Daoy (cell line): Measurements from ENCODE around the gene NDUFB11. TPM values are rescaled to one million over a fixed set of nuclear protein-coding genes. Genes with fewer than 3 reads are reported as not detected.

ENCODE experiments used
- DNase-seq: peaks from one replicate; pipeline ENCODE4 v3.0.0-alpha.2; 2015; ENCODE audit warnings: low read depth
- total RNA-seq: library from RNA; depleted of rRNA; stranded (reverse); fragments of >200 nt; shearing (Covaris generic); gene quantifications from 2 replicates; pipeline ENCODE4 v1.2.3, GENCODE V29; 2014

The NDUFB11 gene
- total RNA-seq, 1 experiment from 2014 or later, result 91.7 TPM

GRCh38 chrX:47174846-47175587 lies 30.5 kb upstream of the NDUFB11 start:
- DNase-seq, result no peak

- no peak for DNase-seq
These were observed 29.9 kb upstream of the NDUFB11 start for GRCh38 chrX:47174376-47174775.

DNA sequence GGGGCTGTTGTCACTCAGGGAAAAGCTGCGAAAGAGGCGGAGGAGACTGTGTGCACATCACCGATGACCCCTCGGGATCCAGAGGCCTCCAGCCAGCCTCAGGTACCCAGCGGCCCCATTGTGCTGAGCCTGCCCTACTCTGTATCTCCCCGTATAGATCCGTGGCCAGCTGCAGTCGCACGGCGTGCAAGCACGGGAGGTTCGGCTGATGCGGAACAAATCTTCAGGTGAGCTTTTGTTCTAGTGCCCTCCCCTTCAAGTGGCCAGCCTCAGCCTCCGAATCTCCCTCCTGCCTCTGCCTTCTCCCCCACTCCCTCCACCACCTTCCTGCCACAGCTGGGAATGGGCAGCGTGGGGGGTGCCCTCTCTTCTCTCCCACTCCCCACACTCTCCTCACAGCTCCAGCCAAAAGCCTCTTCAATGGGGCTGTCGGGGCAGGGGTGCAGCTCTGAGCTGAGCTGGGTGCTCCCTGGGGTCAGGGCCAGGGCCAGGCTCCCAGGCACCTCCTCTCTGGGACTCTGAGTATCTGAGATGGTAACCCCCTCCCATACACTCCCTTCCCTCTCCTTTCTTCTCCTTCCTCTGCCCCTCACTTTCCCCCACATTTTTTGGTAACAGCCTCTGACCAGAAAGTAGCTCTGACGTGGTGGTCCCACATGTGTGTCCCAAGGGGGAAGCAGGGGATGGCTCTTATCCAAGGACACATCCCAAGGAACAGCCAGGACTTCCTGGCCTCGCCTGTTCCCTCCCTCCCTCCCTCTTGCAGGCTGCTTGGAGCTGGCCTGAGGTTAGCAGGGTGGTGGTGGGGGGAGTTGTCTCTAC lies 28.7 kb upstream of the NDUFB11 start:
- DNase-seq, result no peak

DNA sequence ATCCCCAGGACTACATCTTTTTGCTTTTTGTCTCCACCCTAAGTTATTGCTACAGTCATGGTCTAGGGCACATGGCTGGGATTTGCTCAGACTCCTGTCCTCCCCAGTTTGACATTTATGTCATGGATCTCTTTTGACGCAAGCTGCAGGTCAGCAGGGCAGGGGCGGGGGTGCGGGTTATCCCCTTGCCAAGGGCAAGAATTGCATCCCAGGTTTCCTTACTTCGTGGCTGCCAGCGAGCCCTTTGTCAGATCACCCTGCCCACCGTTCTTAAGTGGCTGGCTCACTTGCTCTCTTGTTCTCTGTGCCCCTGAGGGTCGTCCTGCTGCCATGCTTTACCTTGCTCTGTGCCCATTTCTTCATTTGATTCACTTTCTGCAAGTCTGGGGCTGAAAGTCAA lies 28.0 kb upstream of the NDUFB11 start:
- DNase-seq, result no peak

GRCh38 chrX:47171996-47172395 lies 27.5 kb upstream of the NDUFB11 start:
- no peak for DNase-seq

DNA sequence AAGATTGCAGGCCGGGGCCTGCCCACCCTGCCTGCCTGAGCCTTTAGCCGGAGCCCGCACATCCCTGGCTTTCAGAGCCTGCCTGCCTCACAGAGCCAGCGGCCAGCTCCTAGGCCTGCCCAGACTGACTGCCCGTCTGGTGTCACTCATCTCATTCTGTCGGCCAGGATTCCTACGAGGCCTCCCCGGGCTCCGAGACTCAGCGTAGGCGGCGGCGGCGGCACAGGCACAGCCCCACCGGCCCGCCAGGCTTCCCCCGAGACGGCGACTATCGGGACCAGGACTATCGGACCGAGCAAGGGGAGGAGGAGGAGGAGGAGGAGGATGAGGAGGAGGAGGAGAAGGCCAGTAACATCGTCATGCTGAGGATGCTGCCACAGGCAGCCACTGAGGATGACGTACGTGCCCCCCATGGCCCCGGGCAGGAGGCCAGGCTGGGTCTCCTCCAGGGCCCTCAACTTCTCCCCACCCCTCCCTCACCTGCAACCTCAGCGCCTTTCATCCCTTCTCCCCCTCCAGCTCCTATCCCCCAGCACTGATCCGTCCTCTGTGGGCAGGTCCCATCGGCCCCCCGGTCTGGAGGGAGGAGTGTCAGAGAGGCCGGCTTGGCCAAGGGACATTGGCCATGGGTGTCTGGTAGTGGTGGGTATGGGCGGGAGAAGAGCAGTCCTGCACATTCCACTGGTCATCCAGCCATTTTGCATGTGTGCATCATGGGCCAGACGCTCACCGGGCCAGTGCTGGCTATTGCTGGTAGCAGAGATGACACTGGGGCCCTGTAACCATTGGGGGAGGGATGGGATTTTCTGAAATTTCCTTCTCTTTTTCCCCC lies 26.6 kb upstream of the NDUFB11 start:
- DNase-seq, result no peak

DNA sequence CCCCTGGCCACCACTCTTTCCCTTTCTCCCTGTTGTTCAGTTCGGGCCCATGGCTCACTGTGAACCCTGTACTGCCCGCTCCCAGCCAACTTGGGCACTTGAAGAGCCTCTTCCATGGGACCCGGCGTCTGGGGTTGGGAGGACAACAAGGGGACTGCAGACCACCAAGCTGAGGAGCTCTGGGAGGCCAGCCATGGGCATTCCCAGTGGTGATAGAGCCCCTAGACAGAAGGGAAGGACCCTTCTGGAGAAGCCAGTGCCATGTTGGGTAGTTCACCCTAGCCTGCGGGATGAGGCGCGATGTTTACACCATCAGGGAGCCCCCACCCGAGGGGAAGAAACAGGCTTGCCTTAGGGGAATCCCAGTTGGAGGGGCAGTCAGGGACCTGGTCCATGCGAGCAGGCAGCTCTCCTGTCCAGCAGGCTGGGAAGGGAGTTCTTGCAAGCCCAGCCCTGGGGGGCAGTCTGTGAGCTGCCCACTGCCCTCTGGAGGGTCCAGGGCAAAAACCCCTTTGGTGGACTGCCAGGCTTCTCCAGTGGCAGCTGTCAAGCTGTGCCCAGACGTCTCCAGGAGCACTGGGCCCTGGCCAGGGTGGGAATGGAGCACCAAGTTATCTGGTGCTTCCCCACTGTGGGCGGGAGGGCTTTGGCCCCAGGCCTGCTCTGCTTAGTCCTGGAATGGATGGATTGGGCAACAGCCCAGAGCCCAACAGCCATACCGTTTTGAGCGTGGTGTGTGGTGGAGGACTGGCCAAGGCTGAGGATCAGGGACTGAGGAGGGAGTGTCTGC lies 25.4 kb upstream of the NDUFB11 start:
- no peak for DNase-seq

GRCh38 chrX:47169273-47169672 lies 24.8 kb upstream of the NDUFB11 start:
- no peak for DNase-seq

DNA sequence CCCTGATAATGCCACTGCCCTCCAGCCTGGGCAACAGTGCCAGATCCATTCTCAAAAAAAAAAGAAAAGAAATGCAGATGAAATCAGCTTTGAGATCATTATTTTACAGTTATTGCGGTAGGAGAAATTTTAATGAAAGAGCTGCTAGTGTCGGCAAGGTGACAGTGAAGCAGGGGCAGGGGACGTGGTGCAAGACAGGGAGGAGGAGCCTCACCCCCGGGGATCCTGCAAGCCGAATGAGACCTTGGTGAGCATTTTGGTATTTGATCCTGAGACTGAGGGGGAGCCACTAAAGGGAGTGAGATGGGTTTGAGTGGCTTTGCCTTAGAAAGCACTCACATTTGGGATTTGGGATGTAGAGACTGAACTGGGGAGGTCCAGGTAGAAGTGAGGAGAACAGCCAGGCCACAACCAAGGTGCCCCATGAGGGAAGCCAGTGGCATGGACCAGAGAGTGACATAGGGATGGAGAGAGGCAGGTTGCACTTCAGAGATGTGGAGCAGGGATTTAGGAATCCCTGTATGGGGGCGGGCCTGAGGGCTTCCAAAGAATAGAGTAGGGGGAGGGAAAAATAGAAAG lies 24.1 kb upstream of the NDUFB11 start:
- DNase-seq, result no peak

GRCh38 chrX:47166126-47166525 lies 21.6 kb upstream of the NDUFB11 start:
- no peak for DNase-seq

DNA sequence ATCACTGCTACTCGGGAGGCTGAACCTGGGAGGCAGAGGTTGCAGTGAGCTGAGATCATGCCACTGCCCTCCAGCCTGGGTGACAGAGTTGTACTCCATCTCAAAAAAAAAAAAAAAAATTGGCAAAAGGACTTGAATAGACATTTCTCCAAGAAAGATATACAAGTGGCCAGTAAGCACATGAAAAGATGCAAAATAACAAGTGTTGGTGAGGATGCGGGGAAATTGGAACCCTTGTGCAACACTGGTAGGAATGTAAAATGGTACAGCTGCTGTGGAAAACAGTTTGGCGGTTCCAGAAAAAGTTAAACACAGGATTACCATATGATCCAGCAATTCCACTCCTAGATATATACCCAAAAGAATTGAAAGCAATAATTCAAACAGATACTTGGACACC lies 19.9 kb upstream of the NDUFB11 start:
- no peak for DNase-seq

DNA sequence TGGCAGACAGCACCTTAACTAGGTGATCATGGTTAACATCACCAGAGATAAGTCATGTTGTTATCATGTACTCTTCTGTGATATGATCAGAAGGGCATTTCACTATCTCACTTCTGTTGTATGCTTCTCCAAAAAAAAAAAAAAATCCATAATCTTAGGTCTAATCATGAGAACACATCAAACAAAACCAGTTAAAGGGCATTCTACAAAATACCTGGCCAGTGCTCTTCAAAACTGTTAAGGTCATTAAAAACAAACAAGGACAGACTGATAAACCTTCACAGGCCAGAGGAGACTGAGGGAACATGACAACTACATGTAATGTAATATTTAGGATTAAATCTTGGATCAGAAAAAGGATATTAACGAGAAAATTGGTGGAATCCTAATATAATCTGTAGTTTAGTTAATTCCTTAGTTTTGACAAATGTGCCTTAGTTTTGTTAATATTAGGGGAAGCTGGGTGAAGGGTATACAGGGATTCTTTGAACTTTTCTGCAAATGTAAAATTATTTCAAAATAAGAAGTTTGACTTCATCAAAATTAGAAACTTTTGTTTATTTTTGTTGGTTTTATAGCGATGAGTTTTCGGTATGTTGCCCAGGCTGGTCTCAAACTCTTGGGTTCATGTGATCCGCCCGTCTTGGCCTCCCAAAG lies 18.6 kb upstream of the NDUFB11 start:
- DNase-seq, result no peak

GRCh38 chrX:47160781-47161180 lies 16.3 kb upstream of the NDUFB11 start:
- DNase-seq, result no peak

- DNase-seq, result no peak
These were observed 14.3 kb upstream of the NDUFB11 start for GRCh38 chrX:47158781-47159180.

DNA sequence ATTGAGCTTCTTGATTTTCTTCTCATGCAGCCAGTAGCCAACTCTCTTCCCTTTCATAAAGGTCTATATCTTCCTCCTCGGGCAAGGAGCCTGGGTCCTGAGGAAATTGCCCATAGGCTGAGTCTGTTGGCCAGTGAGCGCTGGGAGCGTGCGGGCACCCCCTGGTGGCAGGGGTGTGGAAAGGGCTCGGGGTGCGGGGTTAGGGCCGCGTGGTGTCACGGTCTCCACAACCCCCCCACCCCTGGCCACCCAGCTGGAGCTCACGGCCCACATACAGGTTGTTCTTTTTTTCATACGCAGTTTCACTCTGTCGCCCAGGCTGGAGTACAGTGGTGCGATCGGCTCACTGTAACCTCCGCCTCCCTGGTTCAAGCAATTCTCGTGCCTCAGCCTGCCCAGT lies 13.6 kb upstream of the NDUFB11 start:
- DNase-seq, result no peak

DNA sequence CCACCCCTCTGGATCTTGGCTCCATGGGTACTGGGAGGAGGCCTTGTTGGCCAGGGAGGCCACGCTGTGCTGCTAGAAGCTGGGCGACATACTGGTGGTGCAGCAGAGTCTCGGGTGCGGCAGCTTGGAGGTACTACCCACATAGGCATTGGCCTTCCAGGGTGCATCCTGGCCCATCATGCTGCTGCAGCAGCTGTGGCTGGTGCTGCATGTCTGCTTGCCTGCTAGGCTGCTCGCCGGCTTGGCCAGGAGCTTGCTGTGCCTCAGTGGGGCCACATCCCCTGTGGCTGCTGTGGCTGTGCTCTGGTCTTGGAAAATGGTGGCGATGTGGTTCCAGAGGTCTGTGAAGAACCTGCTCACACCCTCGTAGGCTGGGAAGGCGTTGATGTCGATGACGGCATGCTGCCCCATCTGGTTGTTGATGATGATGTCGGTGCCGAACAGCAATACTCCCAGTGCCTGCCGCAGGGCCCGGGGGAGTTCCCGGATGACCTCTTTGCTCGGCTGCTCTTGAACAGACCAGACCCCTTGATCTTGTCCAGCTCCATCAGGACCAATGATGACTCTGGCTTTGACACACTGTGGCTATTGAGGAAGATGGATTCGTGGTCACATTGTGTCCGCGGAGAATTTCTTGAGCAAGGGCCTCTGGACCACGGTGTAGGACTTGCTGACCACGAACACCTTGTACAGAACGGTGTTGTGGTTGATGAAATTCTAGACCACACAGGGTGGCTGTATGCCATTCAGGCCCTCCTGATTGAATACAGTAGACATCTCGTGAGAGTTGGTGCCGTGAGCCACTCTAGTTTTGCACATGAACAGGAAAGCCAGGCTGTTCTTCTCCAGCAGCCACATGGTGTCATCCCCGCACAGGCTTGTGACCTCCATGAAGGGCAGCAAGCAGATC lies 12.4 kb upstream of the NDUFB11 start:
- no peak for DNase-seq

GRCh38 chrX:47151435-47151834 lies 6.9 kb upstream of the NDUFB11 start:
- DNase-seq, result no peak

DNA sequence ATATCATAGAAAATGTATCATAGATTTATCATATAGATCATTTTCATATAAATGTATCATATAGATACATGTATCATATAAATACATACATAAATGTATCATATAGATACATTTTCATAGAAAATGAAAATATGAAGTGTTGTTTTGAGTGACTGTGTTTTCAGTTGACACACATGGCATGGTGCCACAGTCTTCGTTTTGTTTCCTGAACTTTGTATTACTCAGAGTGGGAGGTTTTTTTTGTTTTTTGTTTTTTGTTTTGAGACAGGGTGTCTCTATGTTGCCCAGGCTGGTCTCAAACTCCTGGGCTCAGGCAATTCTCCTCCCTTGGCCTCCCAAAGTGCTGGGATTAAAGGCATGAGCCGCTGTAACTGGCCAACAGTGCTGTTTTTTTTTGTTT lies 4.4 kb upstream of the NDUFB11 start:
- DNase-seq, result no peak
